Measurements from ENCODE around the gene MICU2.

Gene MICU2

GRCh38 chr13:21620861-21621260 lies 16.9 kb upstream of the MICU2 start:
- Histone ChIP-seq H3K9ac (no peak overlapping the region), H4K20me1 (ENCODE audit: insufficient read depth) (no peaks in the 10 kb centered on the region), H3K4me3 (IDR thresholded peaks at IDR 0.05; ENCODE audit: insufficient read depth, low read depth, low read length) (no peak overlapping the region), H3K27ac (no peak overlapping the region), H3K27me3 (ENCODE audit: insufficient read depth, low read depth) (no peaks in the 10 kb centered on the region), H3K36me3 (ENCODE audit: insufficient read depth) (no peaks in the 10 kb centered on the region), H2AFZ (ENCODE audit: low read depth) (no peak overlapping the region), H3K4me2 (no peak overlapping the region), H3K4me1 (ENCODE audit: low read depth, poor library complexity, severe bottlenecking) (no peaks in the 10 kb centered on the region), H3K79me2 (ENCODE audit: insufficient read depth, low read depth) (no peaks in the 10 kb centered on the region)
- TF ChIP-seq, protein P1, sequence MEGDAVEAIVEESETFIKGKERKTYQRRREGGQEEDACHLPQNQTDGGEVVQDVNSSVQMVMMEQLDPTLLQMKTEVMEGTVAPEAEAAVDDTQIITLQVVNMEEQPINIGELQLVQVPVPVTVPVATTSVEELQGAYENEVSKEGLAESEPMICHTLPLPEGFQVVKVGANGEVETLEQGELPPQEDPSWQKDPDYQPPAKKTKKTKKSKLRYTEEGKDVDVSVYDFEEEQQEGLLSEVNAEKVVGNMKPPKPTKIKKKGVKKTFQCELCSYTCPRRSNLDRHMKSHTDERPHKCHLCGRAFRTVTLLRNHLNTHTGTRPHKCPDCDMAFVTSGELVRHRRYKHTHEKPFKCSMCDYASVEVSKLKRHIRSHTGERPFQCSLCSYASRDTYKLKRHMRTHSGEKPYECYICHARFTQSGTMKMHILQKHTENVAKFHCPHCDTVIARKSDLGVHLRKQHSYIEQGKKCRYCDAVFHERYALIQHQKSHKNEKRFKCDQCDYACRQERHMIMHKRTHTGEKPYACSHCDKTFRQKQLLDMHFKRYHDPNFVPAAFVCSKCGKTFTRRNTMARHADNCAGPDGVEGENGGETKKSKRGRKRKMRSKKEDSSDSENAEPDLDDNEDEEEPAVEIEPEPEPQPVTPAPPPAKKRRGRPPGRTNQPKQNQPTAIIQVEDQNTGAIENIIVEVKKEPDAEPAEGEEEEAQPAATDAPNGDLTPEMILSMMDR (conservative IDR thresholded peaks at IDR 0.05; ENCODE audit: low read depth, low read length): no peak

DNA sequence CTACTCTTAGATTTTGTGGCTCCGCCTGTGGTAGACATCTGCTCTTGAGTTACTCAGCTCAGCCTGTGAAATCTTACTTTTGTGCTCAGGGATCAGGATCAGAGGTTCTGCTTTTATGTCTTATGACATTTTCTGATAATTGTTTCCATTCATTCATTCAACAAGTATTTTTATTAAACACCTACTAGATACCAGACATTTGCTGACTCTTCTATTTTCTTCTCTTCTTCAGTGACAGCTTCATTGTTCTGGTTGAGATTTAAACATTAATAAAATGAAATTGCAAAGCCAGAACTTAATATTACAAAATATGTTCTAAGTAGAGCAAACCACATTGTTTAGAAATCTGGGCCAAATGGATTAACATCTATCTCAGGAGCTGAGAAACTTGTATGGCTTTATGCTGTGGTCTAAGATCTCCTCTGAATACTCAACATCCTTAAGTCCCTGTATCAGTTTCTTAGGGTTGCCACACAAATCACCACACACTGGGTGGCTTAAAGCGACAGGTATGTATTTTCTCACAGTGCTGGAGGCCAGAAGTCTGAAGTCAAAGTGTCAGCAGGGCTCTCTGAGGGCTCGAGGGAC lies 15.8 kb upstream of the MICU2 start:
- TF ChIP-seq, protein P1 (conservative IDR thresholded peaks at IDR 0.05; ENCODE audit: low read depth, low read length): no peak
- H4K20me1 ChIP-seq (ENCODE audit: insufficient read depth): no peaks in the 10 kb centered on the region
- no peaks in the 10 kb centered on the region for H3K27me3 ChIP-seq (ENCODE audit: insufficient read depth, low read depth)
- no peak overlapping the region for H3K4me2 ChIP-seq
- H3K9ac ChIP-seq: no peak overlapping the region
- no peaks in the 10 kb centered on the region for H3K4me1 ChIP-seq (ENCODE audit: low read depth, poor library complexity, severe bottlenecking)
- no peaks in the 10 kb centered on the region for H3K79me2 ChIP-seq (ENCODE audit: insufficient read depth, low read depth)
- no peak overlapping the region for H3K27ac ChIP-seq
- H3K4me3 ChIP-seq (IDR thresholded peaks at IDR 0.05; ENCODE audit: insufficient read depth, low read depth, low read length): no peak overlapping the region
- no peaks in the 10 kb centered on the region for H3K36me3 ChIP-seq (ENCODE audit: insufficient read depth)
- no peak overlapping the region for H2AFZ ChIP-seq (ENCODE audit: low read depth)

DNA sequence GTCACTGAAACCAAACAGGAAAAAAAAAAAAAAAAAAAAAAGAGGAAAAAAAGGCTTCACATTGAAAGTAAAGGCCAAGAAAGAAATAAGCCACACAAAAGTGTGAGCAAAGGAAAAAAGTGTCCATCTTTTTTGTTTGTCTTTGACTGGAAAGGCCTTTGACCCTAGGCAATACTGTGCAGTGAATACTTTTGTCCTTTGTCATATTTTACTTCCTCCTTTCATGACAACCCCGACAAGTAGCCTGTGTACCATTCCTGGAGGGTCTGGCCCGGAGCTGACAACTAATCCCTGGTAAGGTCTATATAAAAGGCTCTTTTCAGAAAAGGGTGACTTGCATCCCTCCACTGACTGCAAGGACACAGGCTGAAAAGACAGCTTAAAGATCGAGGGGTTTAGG lies 12.9 kb upstream of the MICU2 start:
- no peak overlapping the region for H3K9ac ChIP-seq
- H3K27me3 ChIP-seq (ENCODE audit: insufficient read depth, low read depth): no peaks in the 10 kb centered on the region
- H2AFZ ChIP-seq (ENCODE audit: low read depth): no peak overlapping the region
- no peak overlapping the region for H3K4me3 ChIP-seq (IDR thresholded peaks at IDR 0.05; ENCODE audit: insufficient read depth, low read depth, low read length)
- no peaks in the 10 kb centered on the region for H3K4me1 ChIP-seq (ENCODE audit: low read depth, poor library complexity, severe bottlenecking)
- H3K79me2 ChIP-seq (ENCODE audit: insufficient read depth, low read depth): no peaks in the 10 kb centered on the region
- no peak overlapping the region for H3K4me2 ChIP-seq
- no peak overlapping the region for H3K27ac ChIP-seq
- H4K20me1 ChIP-seq (ENCODE audit: insufficient read depth): no peaks in the 10 kb centered on the region
- no peaks in the 10 kb centered on the region for H3K36me3 ChIP-seq (ENCODE audit: insufficient read depth)
- TF ChIP-seq, protein P1 (conservative IDR thresholded peaks at IDR 0.05; ENCODE audit: low read depth, low read length): no peak

DNA sequence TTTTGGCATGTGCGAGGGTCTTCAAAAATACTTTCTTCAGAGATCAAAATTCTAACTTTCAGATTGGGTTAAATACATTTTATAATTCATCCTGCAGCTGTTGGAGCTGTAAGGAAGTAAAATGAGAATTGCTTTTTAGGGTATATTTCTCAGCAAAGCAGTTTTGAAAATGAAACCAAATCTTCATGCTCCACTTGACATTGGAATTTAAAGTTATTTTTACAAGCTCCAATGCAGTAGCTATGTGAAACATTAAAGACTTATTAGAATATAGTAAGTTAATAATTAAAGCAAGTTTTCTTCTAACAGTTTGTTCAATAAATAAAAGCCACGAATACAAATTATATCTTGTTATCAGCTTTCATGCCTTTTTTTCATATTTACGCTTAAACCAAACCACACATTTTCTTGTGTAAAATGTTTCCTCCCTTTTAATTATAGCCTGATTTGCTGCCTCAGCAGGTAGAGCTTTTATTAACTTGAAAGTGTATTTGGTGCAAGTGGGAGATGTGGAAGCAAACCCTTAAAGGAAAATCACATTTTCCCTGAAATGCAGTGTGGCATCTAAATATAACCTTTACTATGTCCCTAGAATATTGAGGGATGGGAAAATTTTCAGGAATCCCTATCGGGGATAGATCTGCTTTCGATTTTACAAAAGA lies 12.4 kb upstream of the MICU2 start:
- no peaks in the 10 kb centered on the region for H3K79me2 ChIP-seq (ENCODE audit: insufficient read depth, low read depth)
- H3K9ac ChIP-seq: no peak overlapping the region
- no peaks in the 10 kb centered on the region for H3K4me1 ChIP-seq (ENCODE audit: low read depth, poor library complexity, severe bottlenecking)
- no peaks in the 10 kb centered on the region for H4K20me1 ChIP-seq (ENCODE audit: insufficient read depth)
- no peak overlapping the region for H3K4me3 ChIP-seq (IDR thresholded peaks at IDR 0.05; ENCODE audit: insufficient read depth, low read depth, low read length)
- H3K27ac ChIP-seq: no peak overlapping the region
- TF ChIP-seq, protein P1 (conservative IDR thresholded peaks at IDR 0.05; ENCODE audit: low read depth, low read length): no peak
- no peak overlapping the region for H3K4me2 ChIP-seq
- H2AFZ ChIP-seq (ENCODE audit: low read depth): no peak overlapping the region
- H3K36me3 ChIP-seq (ENCODE audit: insufficient read depth): no peaks in the 10 kb centered on the region
- H3K27me3 ChIP-seq (ENCODE audit: insufficient read depth, low read depth): no peaks in the 10 kb centered on the region

Data from KMS-11 (cell line).